Right atrium auricular region (tissue), 2 donors: Measurements from ENCODE around the gene AACS. TPM values are rescaled to one million over a fixed set of nuclear protein-coding genes. Genes with fewer than 3 reads are reported as not detected.

Experiments used
- DNase-seq: peaks from one replicate; pipeline ENCODE4 v3.0.0-alpha.2; 2019; ENCODE audit warnings: low spot score
- H3K27ac ChIP-seq, 2 donors: fragments of 200-600 bp; sonication (generic); 1 replicate in 1 of 2; 2 replicates in 1 of 2; pipeline ENCODE4 v1.5.1; 2016 to 2019
- H3K27me3 ChIP-seq, 2 donors: fragments of 200-600 bp; sonication (generic); one replicate each; pipeline versions ENCODE4 v1.5.1 to v1.6.0; 2017 to 2019
- H3K36me3 ChIP-seq: fragments of 200-600 bp; sonication (generic); one replicate; pipeline ENCODE4 v1.5.1; 2016
- H3K4me1 ChIP-seq, 2 donors: fragments of 200-600 bp; sonication (generic); one replicate each; pipeline versions ENCODE4 v1.5.1 to v1.6.0; 2017 to 2019
- H3K4me3 ChIP-seq, 2 donors: fragments of 200-600 bp; sonication (generic); 1 replicate in 1 of 2; 2 replicates in 1 of 2; pipeline ENCODE4 v1.5.1; 2017 to 2019; ENCODE audit warnings: mild to moderate bottlenecking in 1 of 2, moderate library complexity in 1 of 2
- H3K9me3 ChIP-seq, 2 donors: fragments of 200-600 bp; sonication (generic); one replicate each; pipeline ENCODE4 v1.5.1; 2019
- CTCF ChIP-seq, 2 donors: fragments of 200-600 bp; sonication (generic); IDR thresholded peaks; one replicate each; pipeline ENCODE4 v1.5.1; 2019; ENCODE audit warnings: antibody characterized with exemption in 2 of 2
- total RNA-seq, 2 donors: library from RNA; depleted of rRNA; stranded (reverse); fragments of >200 nt; gene quantifications; one replicate each; pipeline ENCODE4 v1.1.0, GENCODE V29; 2016

The AACS gene
- total RNA-seq, 2 donors from 2014 or later, result 7.4 to 11.7 TPM

GRCh38 chr12:125113263-125113662 lies 48.0 kb downstream of the AACS start:
- Histone ChIP-seq H3K27ac (no peak overlapping the region), H3K4me3 (no peak overlapping the region), H3K4me1 (no peaks in the 10 kb centered on the region), H3K36me3 (peaks cover 6% of the 10 kb centered on the region), H3K27me3 (no peaks in the 10 kb centered on the region), H3K9me3 (no peaks in the 10 kb centered on the region)
- DNase-seq, result no peak
- no peak for TF ChIP-seq CTCF (IDR thresholded peaks at IDR 0.05)

- peaks cover 6% of the 10 kb centered on the region for H3K36me3 ChIP-seq
- no peak overlapping the region for H3K27ac ChIP-seq
- no peaks in the 10 kb centered on the region for H3K27me3 ChIP-seq
- no peak for DNase-seq
- H3K4me1 ChIP-seq, result no peaks in the 10 kb centered on the region
- H3K9me3 ChIP-seq, result no peaks in the 10 kb centered on the region
- no peak for TF ChIP-seq CTCF (IDR thresholded peaks at IDR 0.05)
- no peak overlapping the region for H3K4me3 ChIP-seq
Measured at GRCh38 chr12:125113789-125114188, 48.6 kb downstream of the AACS start.

- Histone ChIP-seq H3K4me3 (no peak overlapping the region), H3K36me3 (peaks cover 3% of the 10 kb centered on the region), H3K27ac (no peak overlapping the region), H3K4me1 (no peaks in the 10 kb centered on the region), H3K9me3 (no peaks in the 10 kb centered on the region), H3K27me3 (no peaks in the 10 kb centered on the region)
- DNase-seq, result no peak
- no peak for TF ChIP-seq CTCF (IDR thresholded peaks at IDR 0.05)
Measured at GRCh38 chr12:125114365-125115141, 49.3 kb downstream of the AACS start.

GRCh38 chr12:125120566-125120965 lies 55.3 kb downstream of the AACS start:
- no peak for DNase-seq
- Histone ChIP-seq H3K27me3 (no peaks in the 10 kb centered on the region), H3K4me3 (no peak overlapping the region), H3K36me3 (no peaks in the 10 kb centered on the region), H3K9me3 (no peaks in the 10 kb centered on the region), H3K27ac (no peak overlapping the region), H3K4me1 (no peaks in the 10 kb centered on the region)
- TF ChIP-seq CTCF (IDR thresholded peaks at IDR 0.05), result no peak

- Histone ChIP-seq H3K9me3 (no peaks in the 10 kb centered on the region), H3K4me3 (no peak overlapping the region), H3K27me3 (no peaks in the 10 kb centered on the region), H3K4me1 (no peaks in the 10 kb centered on the region), H3K36me3 (no peaks in the 10 kb centered on the region), H3K27ac (no peak overlapping the region)
- DNase-seq, result no peak
- no peak for TF ChIP-seq CTCF (IDR thresholded peaks at IDR 0.05)
Measured at GRCh38 chr12:125121106-125121505, 55.9 kb downstream of the AACS start.

GRCh38 chr12:125122668-125123067 lies 57.4 kb downstream of the AACS start:
- DNase-seq, result no peak
- TF ChIP-seq CTCF (IDR thresholded peaks at IDR 0.05), result no peak
- Histone ChIP-seq H3K36me3 (no peaks in the 10 kb centered on the region), H3K4me1 (no peaks in the 10 kb centered on the region), H3K9me3 (no peaks in the 10 kb centered on the region), H3K4me3 (no peak overlapping the region), H3K27me3 (no peaks in the 10 kb centered on the region), H3K27ac (no peak overlapping the region)
